IPS-NIHi7 (cell line): Measurements from ENCODE around the gene FAM167B.

Experiments used
- DNase-seq: peaks from one replicate; pipeline ENCODE4 v3.0.0; 2012; ENCODE audit warnings: mixed read lengths; ENCODE audit errors: extremely low spot score

FAM167B gene

DNA sequence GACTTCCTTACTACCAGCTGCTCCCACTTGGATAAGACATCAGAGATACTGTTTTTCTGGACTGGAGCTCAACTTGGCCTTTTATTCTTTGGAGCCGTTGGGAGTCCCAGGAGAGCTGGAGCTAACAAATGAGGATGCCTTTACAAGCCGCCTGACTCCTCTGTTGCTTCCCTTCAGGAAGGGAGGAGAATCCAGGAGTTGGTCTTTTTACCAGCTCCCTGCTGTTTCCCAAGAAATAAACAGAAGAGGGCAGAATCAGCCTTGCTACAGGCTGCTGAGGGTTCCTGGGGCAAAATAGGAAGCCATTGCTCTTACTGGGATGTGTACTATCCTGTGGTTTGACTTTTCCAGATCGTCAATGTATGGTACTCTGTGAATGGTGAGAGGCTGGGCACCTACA is 23.3 kb upstream of the FAM167B start:
- no peak for DNase-seq

- no peak for DNase-seq
Measured at GRCh38 chr1:32224285-32224684, 22.7 kb upstream of the FAM167B start.

GRCh38 chr1:32228771-32229170 is 18.3 kb upstream of the FAM167B start:
- no peak for DNase-seq

DNA sequence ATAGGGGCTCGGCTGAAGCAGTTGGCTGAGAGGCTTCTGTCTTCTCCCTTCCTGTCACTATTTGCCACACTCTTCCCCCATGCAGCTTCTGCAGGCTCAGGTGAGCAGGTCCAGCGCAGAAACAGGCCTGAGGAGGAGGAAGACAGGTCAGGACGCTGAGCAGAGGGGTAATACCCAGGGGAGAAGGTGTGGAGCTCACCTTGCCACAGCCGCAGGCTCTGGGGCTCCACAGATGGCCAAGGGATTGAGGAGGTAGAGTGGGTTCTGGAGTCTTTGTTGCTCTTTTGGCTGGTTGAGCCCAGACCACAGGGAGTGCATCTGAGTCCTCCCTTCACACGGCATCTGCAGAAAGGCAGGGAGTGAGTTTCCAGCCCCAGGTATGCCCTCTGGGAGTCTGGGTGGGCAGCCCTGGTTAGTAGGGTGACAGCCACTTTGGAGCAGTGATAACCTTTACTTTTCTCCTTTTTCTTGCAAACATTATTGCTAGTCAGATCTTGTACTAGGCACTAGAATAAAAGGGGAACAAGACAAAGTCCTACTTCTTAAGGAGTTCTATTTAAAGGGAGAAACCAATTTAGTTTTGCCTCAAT is 15.1 kb upstream of the FAM167B start:
- DNase-seq, result no peak

DNA sequence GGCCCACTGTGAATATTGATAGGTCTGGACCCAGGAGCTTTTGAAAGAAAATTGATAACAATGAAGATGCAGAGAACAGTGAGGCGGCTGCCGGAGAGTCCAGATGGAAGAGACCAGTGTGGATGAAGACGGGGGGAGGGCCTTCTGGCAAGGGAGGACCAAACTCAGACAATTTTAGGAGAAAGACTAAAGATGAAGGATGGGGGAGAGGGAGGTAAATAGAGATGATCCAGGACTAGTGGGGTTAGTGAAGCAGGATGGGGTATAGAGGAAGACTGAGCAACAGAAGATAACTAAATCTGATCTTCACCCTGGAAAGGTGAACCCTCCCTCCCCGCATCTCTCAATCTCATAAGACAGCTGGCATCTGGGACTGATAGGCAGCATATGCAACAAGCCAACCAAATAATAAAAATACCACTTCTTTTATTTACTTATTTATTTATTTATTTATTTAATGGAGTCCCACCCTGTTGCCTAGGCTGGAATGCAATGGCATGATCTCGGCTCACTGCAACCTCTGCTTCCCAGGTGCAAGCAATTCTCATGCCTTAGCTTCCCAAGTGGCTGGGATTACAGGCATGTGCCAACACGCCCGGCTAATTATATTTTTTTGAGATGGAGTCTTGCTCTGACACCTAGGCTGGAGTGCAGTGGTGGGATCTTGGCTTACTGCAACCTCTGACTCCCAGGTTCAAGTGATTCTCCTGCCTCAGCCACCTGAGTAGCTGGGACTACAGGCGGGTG is 14.3 kb upstream of the FAM167B start:
- DNase-seq, result no peak

- DNase-seq, result no peak
Measured at GRCh38 chr1:32234792-32235191, 12.2 kb upstream of the FAM167B start.

DNA sequence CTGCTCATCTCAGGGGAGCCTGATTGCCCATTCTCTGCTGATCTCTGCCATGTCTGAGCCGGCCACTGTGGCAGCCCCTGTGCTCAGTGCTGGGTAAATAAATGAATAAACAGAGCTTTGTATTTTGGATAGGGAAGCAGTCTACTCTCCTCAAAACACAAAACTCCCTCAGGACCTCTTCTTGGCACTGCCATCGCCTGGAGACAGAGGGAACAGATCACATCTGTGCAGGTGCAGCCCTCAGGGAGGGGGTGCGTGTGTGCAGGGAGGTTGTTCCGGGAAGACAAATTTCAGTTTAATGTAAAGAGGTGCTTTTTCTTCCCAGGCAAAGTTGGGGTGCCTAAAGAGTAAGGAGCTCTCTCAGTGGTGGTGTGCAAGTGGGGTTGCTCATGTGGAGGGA is 7.7 kb upstream of the FAM167B start:
- no peak for DNase-seq

DNA sequence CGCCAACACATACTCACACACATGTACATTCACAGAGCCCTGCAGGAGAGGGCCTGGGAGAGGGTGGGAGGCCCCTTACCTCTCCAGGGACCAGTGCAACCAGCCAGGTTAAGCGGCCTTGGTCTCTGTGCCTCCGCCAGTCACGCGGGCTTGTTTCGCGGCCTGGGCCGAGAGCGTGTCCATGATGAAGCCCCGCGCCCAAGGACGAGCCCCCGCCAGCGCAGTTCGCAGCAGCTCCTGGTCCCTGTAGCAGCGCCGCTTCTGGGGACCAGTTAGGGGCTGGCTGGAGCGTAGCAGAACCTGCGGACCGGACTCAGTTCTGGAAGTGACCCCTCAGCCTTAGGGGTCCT is 7.3 kb upstream of the FAM167B start:
- no peak for DNase-seq

- peak; percentile 92 for DNase-seq
Measured at GRCh38 chr1:32240140-32240951, 6.7 kb upstream of the FAM167B start.

- DNase-seq, result peak; percentile 53
Measured at GRCh38 chr1:32241001-32241763, 5.8 kb upstream of the FAM167B start.

- DNase-seq, result peak; percentile 35
Measured at GRCh38 chr1:32242341-32242851, 4.6 kb upstream of the FAM167B start.

- no peak for DNase-seq
Measured at GRCh38 chr1:32247452-32247851, 430 bp downstream of the FAM167B start.

- peak; percentile 96 for DNase-seq
Measured at GRCh38 chr1:32247983-32248889, 1.2 kb downstream of the FAM167B start.

- DNase-seq, result no peak
Measured at GRCh38 chr1:32249831-32250525, 3.0 kb downstream of the FAM167B start.

GRCh38 chr1:32250893-32251716 is 4.1 kb downstream of the FAM167B start, which contains the start of gene LCK:
LCK (plus strand) TSS chr1:32251265; CDS start chr1:32274330, 23,065 bp downstream.
- DNase-seq, result no peak

DNA sequence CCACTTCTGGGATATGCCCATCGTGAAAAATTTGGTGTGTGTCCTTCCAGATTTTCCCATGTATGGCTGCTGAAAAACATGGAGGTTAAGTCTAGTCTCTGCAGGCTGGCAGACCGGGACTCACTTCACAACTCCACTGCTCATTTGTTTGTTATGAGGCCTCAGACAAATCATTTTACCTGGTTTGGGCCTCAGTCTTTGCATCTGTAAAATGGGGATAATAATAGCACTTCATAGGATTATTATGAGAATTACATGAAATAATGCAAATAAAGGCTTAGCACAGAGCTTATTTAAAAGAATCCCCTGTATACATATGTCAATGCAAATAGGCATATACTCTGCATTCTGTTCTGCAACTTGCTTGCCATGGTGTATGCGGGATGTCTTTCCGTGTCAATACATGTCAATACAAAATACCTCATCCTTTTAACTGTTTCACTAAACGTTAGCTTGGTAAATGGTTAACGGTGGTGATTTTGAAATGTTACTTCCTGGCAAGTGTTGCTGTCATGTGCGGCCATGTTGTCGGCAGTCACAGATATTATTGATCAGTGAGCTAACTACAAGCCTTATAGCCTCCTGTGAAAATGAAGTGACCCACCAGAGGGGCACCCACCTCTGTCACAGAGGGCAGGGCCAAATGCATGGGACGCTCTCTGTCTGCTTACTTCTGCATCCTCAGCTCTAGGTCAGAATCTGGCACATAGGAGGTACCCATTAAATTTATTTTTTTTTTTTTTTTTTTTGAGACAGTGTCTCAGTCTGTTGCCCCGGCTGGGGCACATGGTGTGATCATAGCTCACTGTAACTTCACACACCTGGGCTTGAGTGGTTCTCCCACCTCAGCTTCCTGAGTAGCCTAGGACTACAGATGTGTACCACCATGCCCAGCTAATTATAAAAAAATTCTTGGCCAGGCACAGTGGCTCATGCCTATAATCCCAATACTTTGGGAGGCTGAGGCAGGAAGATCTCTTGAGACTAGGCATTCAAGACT is 8.3 kb downstream of the FAM167B start:
- DNase-seq, result no peak

GRCh38 chr1:32256473-32257226 is 9.6 kb downstream of the FAM167B start:
- no peak for DNase-seq
